ENCODE data around the gene CUTA.

- TF ChIP-seq CTCF (conservative IDR thresholded peaks at IDR 0.05; ENCODE audit: low read length) (no peak), EZH2phosphoT487 (IDR thresholded peaks at IDR 0.05; ENCODE audit: borderline replicate concordance, low read depth, low read length) (no peak)
Observed at GRCh38 chr6:33424855-33425667, 7.2 kb upstream of the CUTA start.

Measured in OCI-LY7 (cell line).